Testis (tissue), 3 donors: Measurements from ENCODE around the gene MAP3K20. TPM values are rescaled to one million over a fixed set of nuclear protein-coding genes. Genes with fewer than 3 reads are reported as not detected.

Source experiments
- DNase-seq: peaks from one replicate; pipeline ENCODE4 v3.0.0-alpha.2; 2019
- H3K27ac ChIP-seq, 2 donors: fragments of 200-600 bp; sonication (generic); one replicate each; pipeline ENCODE4 v1.5.1; 2019
- H3K27me3 ChIP-seq: fragments of 200-600 bp; sonication (generic); one replicate; pipeline ENCODE4 v1.5.1; 2019
- H3K36me3 ChIP-seq: fragments of 200-600 bp; sonication (generic); one replicate; pipeline ENCODE4 v1.5.1; 2017; ENCODE audit warnings: low read depth; ENCODE audit errors: missing control alignments
- H3K4me1 ChIP-seq: fragments of 200-600 bp; sonication (generic); one replicate; pipeline ENCODE4 v1.5.1; 2019
- H3K4me3 ChIP-seq, 2 donors: fragments of 200-600 bp; sonication (generic); one replicate each; pipeline ENCODE4 v1.5.1; 2017 to 2019
- H3K9me3 ChIP-seq: fragments of 200-600 bp; sonication (generic); one replicate; pipeline ENCODE4 v1.5.1; 2017
- CTCF ChIP-seq, 3 experiments: fragments of 450-650 bp in 2 of 3; fragments of 200-600 bp in 1 of 3; sonication (generic) in 1 of 3; IDR thresholded peaks; one replicate each; pipeline ENCODE4 v1.5.1; 2016 to 2019; ENCODE audit warnings: antibody characterized with exemption in 3 of 3, mild to moderate bottlenecking in 2 of 3, moderate library complexity in 1 of 3
- POLR2A ChIP-seq: fragments of 450-650 bp; IDR thresholded peaks from one replicate; pipeline ENCODE4 v1.6.1; 2017; ENCODE audit warnings: antibody characterized with exemption, mild to moderate bottlenecking, moderate library complexity
- WGBS, 2 donors: methylation state at CpG; one replicate each; pipeline ENCODE4 v1.1.5; 2018; 5-methylcytosine and 5-hydroxymethylcytosine counted together
- intact Hi-C: fragments of 100-400 bp; cut with DNase I; formaldehyde crosslinking; loops from one replicate; pipeline ENCODE4 v1.15.1; 2023; ENCODE audit warnings: low total_unique reads
- polyA plus RNA-seq: library from polyadenylated mRNA; stranded (reverse); fragments of 350-450 nt; fragmentation: Illumina TruSeq; extraction: RNeasy Lipid Tissue Mini Kit (QIAGEN cat#74804); gene quantifications from one replicate; pipeline ENCODE4 v1.2.3, GENCODE V29; 2014; ENCODE audit warnings: low read depth, low replicate concordance; ENCODE audit not compliant: insufficient read depth
- total RNA-seq, 2 donors: library from RNA; depleted of rRNA; stranded (reverse); fragments of >200 nt; gene quantifications; one replicate each; pipeline ENCODE4 v1.2.3, GENCODE V29; 2016

The MAP3K20 gene
- total and polyA plus RNA-seq, 3 donors from 2014 or later = 20.7 to 30.8 (median 25.3) TPM

DNA sequence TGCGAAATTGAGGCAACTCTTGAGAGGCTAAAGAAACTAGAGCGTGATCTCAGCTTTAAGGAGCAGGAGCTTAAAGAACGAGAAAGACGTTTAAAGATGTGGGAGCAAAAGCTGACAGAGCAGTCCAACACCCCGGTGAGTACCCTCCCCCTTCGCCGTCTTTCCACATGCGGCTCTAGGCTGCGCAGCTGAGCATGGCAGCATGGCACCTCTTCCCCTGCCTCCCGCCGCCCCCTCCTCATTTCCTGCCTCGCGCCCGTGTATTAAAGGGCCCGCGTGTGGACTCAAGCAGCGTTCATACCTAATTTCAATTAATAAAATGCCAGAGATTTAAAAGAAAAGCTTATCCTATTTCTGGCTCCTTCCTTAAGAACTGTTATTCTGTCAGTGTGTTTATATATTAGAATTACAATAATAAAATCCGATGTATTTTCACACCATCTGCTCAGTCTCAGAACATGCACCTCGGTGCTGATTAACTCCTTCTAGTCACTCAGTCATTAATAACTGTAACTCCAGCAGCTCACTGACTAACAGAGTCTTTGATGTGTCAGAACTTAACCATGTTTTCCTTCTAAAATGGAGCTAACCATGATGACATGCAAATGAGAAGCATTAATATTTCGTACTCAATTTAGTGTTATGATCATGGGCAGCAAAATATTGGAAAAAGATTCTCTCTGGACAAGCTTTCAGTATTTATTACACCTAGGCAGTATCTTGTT is 141.6 kb downstream of the MAP3K20 start:
- Histone ChIP-seq H3K4me3 (no peak overlapping the region), H3K27ac (no peak overlapping the region), H3K4me1 (peaks cover 18% of the 10 kb centered on the region), H3K27me3 (no peaks in the 10 kb centered on the region), H3K9me3 (no peaks in the 10 kb centered on the region), H3K36me3 (no peaks in the 10 kb centered on the region)
- intact Hi-C loops = no loop called here
- WGBS, 2 donors = 59 to 77% methylated on average over 20 of the region's 20 CpGs
- peak; percentile 36 for DNase-seq
- TF ChIP-seq CTCF (IDR thresholded peaks at IDR 0.05) (no peak), POLR2A (no peak)

GRCh38 chr2:173218326-173219056 is 142.8 kb downstream of the MAP3K20 start:
- 22 to 44% methylated on average over 6 of the region's 6 CpGs for WGBS, 2 donors
- no peak overlapping the region for H3K27ac ChIP-seq
- peak; percentile 33 for DNase-seq
- H3K4me1 ChIP-seq = peaks cover 18% of the 10 kb centered on the region
- H3K9me3 ChIP-seq = no peaks in the 10 kb centered on the region
- no peaks in the 10 kb centered on the region for H3K27me3 ChIP-seq
- intact Hi-C loops = no loop called here
- no peak for TF ChIP-seq POLR2A
- TF ChIP-seq CTCF (IDR thresholded peaks at IDR 0.05) = no peak
- H3K4me3 ChIP-seq = no peak overlapping the region
- H3K36me3 ChIP-seq = no peaks in the 10 kb centered on the region

DNA sequence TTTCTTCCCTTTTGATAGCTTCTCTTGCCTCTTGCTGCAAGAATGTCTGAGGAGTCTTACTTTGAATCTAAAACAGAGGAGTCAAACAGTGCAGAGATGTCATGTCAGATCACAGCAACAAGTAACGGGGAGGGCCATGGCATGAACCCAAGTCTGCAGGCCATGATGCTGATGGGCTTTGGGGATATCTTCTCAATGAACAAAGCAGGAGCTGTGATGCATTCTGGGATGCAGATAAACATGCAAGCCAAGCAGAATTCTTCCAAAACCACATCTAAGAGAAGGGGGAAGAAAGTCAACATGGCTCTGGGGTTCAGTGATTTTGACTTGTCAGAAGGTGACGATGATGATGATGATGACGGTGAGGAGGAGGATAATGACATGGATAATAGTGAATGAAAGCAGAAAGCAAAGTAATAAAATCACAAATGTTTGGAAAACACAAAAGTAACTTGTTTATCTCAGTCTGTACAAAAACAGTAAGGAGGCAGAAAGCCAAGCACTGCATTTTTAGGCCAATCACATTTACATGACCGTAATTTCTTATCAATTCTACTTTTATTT is 145.6 kb downstream of the MAP3K20 start:
- no peak for TF ChIP-seq POLR2A
- no peak for TF ChIP-seq CTCF (IDR thresholded peaks at IDR 0.05)
- intact Hi-C loops = no loop called here
- H3K4me3 ChIP-seq = no peak overlapping the region
- no peaks in the 10 kb centered on the region for H3K36me3 ChIP-seq
- no peak for DNase-seq
- H3K9me3 ChIP-seq = no peaks in the 10 kb centered on the region
- no peaks in the 10 kb centered on the region for H3K27me3 ChIP-seq
- H3K4me1 ChIP-seq = peaks cover 18% of the 10 kb centered on the region
- H3K27ac ChIP-seq = no peak overlapping the region
- WGBS, 2 donors = 81 to 86% methylated on average over 4 of the region's 4 CpGs

- peaks cover 18% of the 10 kb centered on the region for H3K4me1 ChIP-seq
- no peaks in the 10 kb centered on the region for H3K9me3 ChIP-seq
- intact Hi-C loops = no loop called here
- H3K4me3 ChIP-seq = no peak overlapping the region
- DNase-seq = no peak
- TF ChIP-seq POLR2A (no peak), CTCF (IDR thresholded peaks at IDR 0.05) (no peak)
- H3K36me3 ChIP-seq = no peaks in the 10 kb centered on the region
- no peaks in the 10 kb centered on the region for H3K27me3 ChIP-seq
- 63 to 96% methylated on average over 2 of the region's 2 CpGs for WGBS, 2 donors
- no peak overlapping the region for H3K27ac ChIP-seq
Measured at GRCh38 chr2:173221937-173222594, 146.4 kb downstream of the MAP3K20 start.
